Esophagus squamous epithelium (tissue), 5 donors: ENCODE measurements around the gene THBS1. TPM values are rescaled to one million over a fixed set of nuclear protein-coding genes. Genes with fewer than 3 reads are reported as not detected.

Experiments used
- DNase-seq: peaks from one replicate; lab custom pipeline; 2025; lab: John Stamatoyannopoulos, UW
- H3K27ac ChIP-seq, 4 donors: fragments of 200-600 bp; sonication (generic); one replicate each; pipeline ENCODE4 v1.5.1; 2016 to 2019; ENCODE audit warnings: mild to moderate bottlenecking in 1 of 4
- H3K27me3 ChIP-seq, 4 donors: fragments of 200-600 bp; sonication (generic); 1 replicate in 3 of 4; 2 replicates in 1 of 4; pipeline versions ENCODE4 v1.5.1 to v1.6.0; 2017 to 2021; ENCODE audit warnings: antibody characterized with exemption in 1 of 4
- H3K36me3 ChIP-seq, 3 donors: fragments of 200-600 bp; sonication (generic); one replicate each; pipeline ENCODE4 v1.5.1; 2016 to 2019
- H3K4me1 ChIP-seq, 3 donors: fragments of 200-600 bp; sonication (generic); one replicate each; pipeline ENCODE4 v1.5.1; 2017 to 2019
- H3K4me3 ChIP-seq, 4 donors: fragments of 200-600 bp; sonication (generic); 1 replicate in 3 of 4; 2 replicates in 1 of 4; pipeline ENCODE4 v1.5.1; 2016 to 2019; ENCODE audit warnings: mild to moderate bottlenecking in 2 of 4, moderate library complexity in 1 of 4
- H3K9me3 ChIP-seq, 3 donors: fragments of 200-600 bp; sonication (generic); one replicate each; pipeline ENCODE4 v1.5.1; 2016 to 2019
- POLR2A ChIP-seq, 4 donors: fragments of 450-650 bp; IDR thresholded peaks; one replicate each; pipeline ENCODE4 v1.6.1; 2017; ENCODE audit warnings: antibody characterized with exemption in 4 of 4, mild to moderate bottlenecking in 4 of 4, moderate library complexity in 3 of 4
- WGBS, 2 donors: methylation state at CpG; one replicate each; pipeline ENCODE4 v1.1.5; 2018; 5-methylcytosine and 5-hydroxymethylcytosine counted together
- intact Hi-C: fragments of 100-400 bp; cut with DNase I; formaldehyde crosslinking; loops from one replicate; pipeline ENCODE4 v1.15.0; 2022
- total RNA-seq, 4 donors: library from RNA; depleted of rRNA; stranded (reverse); fragments of >200 nt; gene quantifications; one replicate each; pipeline ENCODE4 v1.1.0, GENCODE V29; 2016
- TF ChIP-seq, protein P1 (sequence below), 6 experiments: fragments of 450-650 bp in 4 of 6; fragments of 200-600 bp in 2 of 6; sonication (generic) in 2 of 6; IDR thresholded peaks; one replicate each; pipeline ENCODE4 v1.5.1; 2016 to 2019; ENCODE audit warnings: antibody characterized with exemption in 6 of 6, mild to moderate bottlenecking in 4 of 6, moderate library complexity in 4 of 6
- donor health status: DM: yes; HTN: yes; CAD: no.

The THBS1 gene
- total RNA-seq = 100 to 1,000 TPM in 1 of 4 donors, 10 to 100 TPM in 2, 1 to 10 TPM in 1; 6.3 to 110 (median 63.8) TPM

DNA sequence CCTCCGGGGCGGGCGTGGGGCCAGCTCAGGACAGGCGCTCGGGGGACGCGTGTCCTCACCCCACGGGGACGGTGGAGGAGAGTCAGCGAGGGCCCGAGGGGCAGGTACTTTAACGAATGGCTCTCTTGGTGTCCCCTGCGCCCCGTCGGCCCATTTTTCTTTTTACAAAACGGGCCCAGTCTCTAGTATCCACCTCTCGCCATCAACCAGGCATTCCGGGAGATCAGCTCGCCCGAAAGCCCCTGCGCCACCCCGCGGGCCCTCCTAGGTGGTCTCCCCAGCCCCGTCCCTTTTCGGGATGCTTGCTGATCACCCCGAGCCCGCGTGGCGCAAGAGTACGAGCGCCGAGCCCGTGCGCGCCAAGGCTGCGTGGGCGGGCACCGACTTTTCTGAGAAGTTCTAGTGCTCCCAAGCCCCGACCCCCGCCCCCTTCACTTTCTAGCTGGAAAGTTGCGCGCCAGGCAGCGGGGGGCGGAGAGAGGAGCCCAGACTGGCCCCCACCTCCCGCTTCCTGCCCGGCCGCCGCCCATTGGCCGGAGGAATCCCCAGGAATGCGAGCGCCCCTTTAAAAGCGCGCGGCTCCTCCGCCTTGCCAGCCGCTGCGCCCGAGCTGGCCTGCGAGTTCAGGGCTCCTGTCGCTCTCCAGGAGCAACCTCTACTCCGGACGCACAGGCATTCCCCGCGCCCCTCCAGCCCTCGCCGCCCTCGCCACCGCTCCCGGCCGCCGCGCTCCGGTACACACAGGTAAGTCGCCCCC is at the start of gene THBS1:
THBS1 (plus strand) TSS at position 595 of the 757 bp plus-strand sequence. CDS start 779 bp downstream, outside the sequence.
- Histone ChIP-seq H3K9me3 (no peaks in the 10 kb centered on the region), H3K27ac (peak within 1 kb of the TSS; percentile 81 to 95 (median 92)), H3K4me1 (peaks cover 7 to 73% (median 15%) of the 10 kb centered on the region in 3 donors), H3K36me3 (peaks cover 0 to 36% (median 7%) of the 10 kb centered on the region in 3 donors), H3K4me3 (peak within 1 kb of the TSS; percentile 40 to 82 (median 63)), H3K27me3 (peaks cover 0 to 8% (median 0%) of the 10 kb centered on the region in 4 donors)
- DNase-seq = peak; percentile 19
- intact Hi-C loops = loop anchor here (5.0 to 10.0 kb wide), 3 partner anchors 174 to 763 kb away; no protein-coding TSS in a partner anchor
- WGBS, 2 donors = 1% methylated on average over 17 of the region's 74 CpGs; no CpG with 5 or more reads in 1 of the 2 donors
- TF ChIP-seq, protein P1, sequence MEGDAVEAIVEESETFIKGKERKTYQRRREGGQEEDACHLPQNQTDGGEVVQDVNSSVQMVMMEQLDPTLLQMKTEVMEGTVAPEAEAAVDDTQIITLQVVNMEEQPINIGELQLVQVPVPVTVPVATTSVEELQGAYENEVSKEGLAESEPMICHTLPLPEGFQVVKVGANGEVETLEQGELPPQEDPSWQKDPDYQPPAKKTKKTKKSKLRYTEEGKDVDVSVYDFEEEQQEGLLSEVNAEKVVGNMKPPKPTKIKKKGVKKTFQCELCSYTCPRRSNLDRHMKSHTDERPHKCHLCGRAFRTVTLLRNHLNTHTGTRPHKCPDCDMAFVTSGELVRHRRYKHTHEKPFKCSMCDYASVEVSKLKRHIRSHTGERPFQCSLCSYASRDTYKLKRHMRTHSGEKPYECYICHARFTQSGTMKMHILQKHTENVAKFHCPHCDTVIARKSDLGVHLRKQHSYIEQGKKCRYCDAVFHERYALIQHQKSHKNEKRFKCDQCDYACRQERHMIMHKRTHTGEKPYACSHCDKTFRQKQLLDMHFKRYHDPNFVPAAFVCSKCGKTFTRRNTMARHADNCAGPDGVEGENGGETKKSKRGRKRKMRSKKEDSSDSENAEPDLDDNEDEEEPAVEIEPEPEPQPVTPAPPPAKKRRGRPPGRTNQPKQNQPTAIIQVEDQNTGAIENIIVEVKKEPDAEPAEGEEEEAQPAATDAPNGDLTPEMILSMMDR (IDR thresholded peaks at IDR 0.05) = no peak
- TF ChIP-seq POLR2A (IDR thresholded peaks at IDR 0.05) = peak in 2 of 4 donors; percentile 92 to 97

DNA sequence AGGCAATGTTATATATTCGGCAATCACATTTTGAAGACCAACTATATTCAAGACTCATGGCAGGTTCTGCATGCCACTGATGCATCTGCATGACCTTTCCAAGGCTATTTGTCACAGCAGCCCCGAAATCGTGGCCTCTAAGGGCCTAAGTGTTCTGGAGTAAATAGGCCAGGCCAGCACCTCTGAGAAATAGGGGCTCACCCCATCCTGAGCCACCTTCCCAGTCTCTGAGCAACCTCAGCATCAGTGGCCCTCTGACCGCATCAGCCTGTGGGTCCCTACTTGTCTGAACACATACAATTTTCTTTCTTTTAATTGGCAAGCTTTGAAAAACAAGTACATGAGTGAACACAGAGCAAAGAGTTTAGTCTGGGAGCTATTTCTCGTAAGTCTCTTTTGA is 45.9 kb upstream of the THBS1 start:
- 37 to 63% methylated on average over 5 of the region's 5 CpGs for WGBS, 2 donors
- peak overlapping the region in 1 of 4 donors; percentile 58 for H3K27ac ChIP-seq

DNA sequence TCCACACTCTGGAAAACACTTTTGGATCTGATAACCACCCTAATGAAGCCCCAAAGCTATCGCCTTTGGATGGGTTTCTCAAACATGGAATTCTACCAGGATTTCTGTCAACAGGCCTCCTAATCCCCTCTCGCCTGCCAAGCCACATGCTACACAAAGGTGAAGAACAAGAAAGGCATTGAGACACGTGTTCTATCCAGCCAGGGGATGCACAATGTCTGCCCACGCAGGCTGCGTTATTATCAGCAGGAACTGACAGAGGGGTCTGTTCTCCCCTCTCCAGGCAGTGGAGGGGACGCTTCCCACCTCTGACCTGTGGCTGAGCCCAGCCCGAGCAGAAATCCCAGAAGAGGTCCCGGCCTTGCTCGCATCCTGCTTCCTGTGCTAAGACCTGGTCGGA is 45.4 kb upstream of the THBS1 start:
- TF ChIP-seq, protein P1 (IDR thresholded peaks at IDR 0.05) = no peak
- TF ChIP-seq POLR2A (IDR thresholded peaks at IDR 0.05) = no peak
- 57 to 61% methylated on average over 2 to 10 of the region's 10 CpGs for WGBS, 2 donors
- intact Hi-C loops = no loop called here
- Histone ChIP-seq H3K27me3 (no peaks in the 10 kb centered on the region), H3K4me1 (peaks cover under 1 to 23% (median 3%) of the 10 kb centered on the region in 3 donors), H3K27ac (peak overlapping the region in 1 of 4 donors; percentile 58), H3K36me3 (no peaks in the 10 kb centered on the region), H3K9me3 (no peaks in the 10 kb centered on the region), H3K4me3 (no peak overlapping the region)
- DNase-seq = no peak

More for the DNA sequence above, 45.9 kb upstream of the THBS1 start:
- no peak overlapping the region for H3K4me3 ChIP-seq
- no peaks in the 10 kb centered on the region for H3K9me3 ChIP-seq
- TF ChIP-seq POLR2A (IDR thresholded peaks at IDR 0.05) = no peak
- TF ChIP-seq, protein P1 (IDR thresholded peaks at IDR 0.05) = no peak
- no peak for DNase-seq
- H3K27me3 ChIP-seq = no peaks in the 10 kb centered on the region
- H3K4me1 ChIP-seq = peaks cover 3 to 26% (median 3%) of the 10 kb centered on the region in 3 donors
- intact Hi-C loops = no loop called here
- H3K36me3 ChIP-seq = no peaks in the 10 kb centered on the region

DNA sequence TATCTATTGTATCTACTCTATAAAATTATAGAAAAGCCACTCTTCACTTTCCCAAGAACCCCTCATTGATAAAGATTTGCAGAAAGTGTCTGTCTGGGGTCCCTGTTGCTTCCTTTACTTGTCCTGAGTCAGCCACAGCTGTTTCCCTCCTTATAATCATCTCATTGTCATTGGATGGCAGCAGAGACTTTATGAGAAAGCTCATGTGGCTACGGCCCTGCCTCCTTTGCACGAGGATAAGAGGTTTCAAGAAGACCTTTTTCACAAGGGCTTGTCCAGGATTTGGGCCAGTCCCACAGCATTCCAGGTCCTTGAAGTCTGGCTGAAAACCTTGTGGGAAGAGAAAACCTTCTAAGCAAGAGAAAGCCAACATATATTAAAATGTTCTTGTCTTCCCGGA is 41.9 kb upstream of the THBS1 start:
- H3K27ac ChIP-seq = no peak overlapping the region
- 83 to 94% methylated on average over 2 to 3 of the region's 3 CpGs for WGBS, 2 donors
- intact Hi-C loops = no loop called here

More for the DNA sequence above, 41.9 kb upstream of the THBS1 start:
- no peak for TF ChIP-seq POLR2A (IDR thresholded peaks at IDR 0.05)
- TF ChIP-seq, protein P1 (IDR thresholded peaks at IDR 0.05) = no peak
- H3K27me3 ChIP-seq = no peaks in the 10 kb centered on the region
- no peak for DNase-seq
- no peaks in the 10 kb centered on the region for H3K9me3 ChIP-seq
- no peaks in the 10 kb centered on the region for H3K36me3 ChIP-seq
- H3K4me3 ChIP-seq = no peak overlapping the region
- peaks cover 0 to 12% (median 0%) of the 10 kb centered on the region in 3 donors for H3K4me1 ChIP-seq
